CD14-positive monocyte (primary cell): ENCODE measurements around the gene GPS1. TPM values are rescaled to one million over a fixed set of nuclear protein-coding genes. Genes with fewer than 3 reads are reported as not detected.

Source experiments
- DNase-seq, 3 donors: peaks; one replicate each; pipeline ENCODE4 v3.0.0-alpha.2; 2011 to 2022
- H2AFZ ChIP-seq: 2 replicates; pipeline ENCODE4 v1.6.0; 2012; ENCODE audit warnings: mild to moderate bottlenecking, low read depth, low read length, inconsistent platforms; ENCODE audit not compliant: insufficient read depth, poor library complexity, severe bottlenecking
- H3K27ac ChIP-seq, 2 donors: 1 replicate in 1 of 2; 2 replicates in 1 of 2; pipeline ENCODE4 v1.5.1; 2012 to 2013; ENCODE audit warnings: low read length in 2 of 2, control low read depth in 1 of 2, inconsistent platforms in 1 of 2, low read depth in 1 of 2, mild to moderate bottlenecking in 1 of 2
- H3K27me3 ChIP-seq, 2 donors: one replicate each; pipeline versions ENCODE4 v1.6.0 to v1.6.1; 2011 to 2013; ENCODE audit warnings: low read length in 2 of 2; ENCODE audit not compliant: control insufficient read depth in 2 of 2, insufficient read depth in 2 of 2
- H3K36me3 ChIP-seq, 2 donors: replicated peaks in 1 of 2; 1 replicate in 1 of 2; 2 replicates in 1 of 2; pipeline versions ENCODE4 v1.5.1 to v1.6.1; 2012 to 2013; ENCODE audit warnings: low read length in 2 of 2, control low read depth in 1 of 2, inconsistent platforms in 1 of 2, mild to moderate bottlenecking in 1 of 2; ENCODE audit not compliant: insufficient read depth in 2 of 2, control insufficient read depth in 1 of 2
- H3K4me1 ChIP-seq, 2 donors: 1 replicate in 1 of 2; 2 replicates in 1 of 2; pipeline versions ENCODE4 v1.5.1 to v1.6.1; 2012 to 2013; ENCODE audit warnings: low read length in 2 of 2, control low read depth in 1 of 2, inconsistent platforms in 1 of 2, mild to moderate bottlenecking in 1 of 2, moderate library complexity in 1 of 2; ENCODE audit not compliant: insufficient read depth in 2 of 2, control insufficient read depth in 1 of 2
- H3K4me2 ChIP-seq: replicated peaks from 2 replicates; pipeline ENCODE3; 2012; ENCODE audit warnings: low read length, moderate library complexity, mild to moderate bottlenecking; ENCODE audit not compliant: poor library complexity, severe bottlenecking; ENCODE audit errors: extremely low read depth
- H3K4me3 ChIP-seq, 3 experiments: fragments of 200-600 bp in 1 of 3; sonication (generic) in 1 of 3; replicated peaks in 1 of 3; 1 replicate in 2 of 3; 2 replicates in 1 of 3; pipeline ENCODE4 v1.5.1; 2011 to 2013; ENCODE audit warnings: low read length in 3 of 3, mild to moderate bottlenecking in 3 of 3, control low read depth in 2 of 3, low read depth in 2 of 3, inconsistent platforms in 1 of 3, moderate library complexity in 1 of 3
- H3K79me2 ChIP-seq: 2 replicates; pipeline ENCODE4 v1.6.0; 2012; ENCODE audit warnings: mild to moderate bottlenecking, control low read depth, inconsistent platforms, low read length, moderate library complexity; ENCODE audit not compliant: insufficient read depth
- H3K9ac ChIP-seq: 2 replicates; pipeline ENCODE4 v1.6.0; 2017; ENCODE audit warnings: low read length, mild to moderate bottlenecking; ENCODE audit not compliant: insufficient read depth, poor library complexity, severe bottlenecking
- H3K9me3 ChIP-seq, 2 donors: replicated peaks in 1 of 2; 1 replicate in 1 of 2; 2 replicates in 1 of 2; pipeline versions ENCODE4 v1.5.1 to v1.6.1; 2012 to 2013; ENCODE audit warnings: low read length in 2 of 2, control low read depth in 1 of 2; ENCODE audit not compliant: control insufficient read depth in 1 of 2, insufficient read depth in 1 of 2
- H4K20me1 ChIP-seq: 2 replicates; pipeline ENCODE4 v1.6.0; 2012; ENCODE audit warnings: mild to moderate bottlenecking, low read length, control low read depth, moderate library complexity; ENCODE audit not compliant: insufficient read depth
- H3K27ac Mint-ChIP-seq, 7 donors: one replicate each; pipeline ENCODE4 v1.8.0; 2020; ENCODE audit warnings: mild to moderate bottlenecking in 7 of 7, mixed read lengths in 7 of 7, moderate library complexity in 6 of 7, inconsistent platforms in 2 of 7
- H3K27me3 Mint-ChIP-seq, 3 donors: one replicate each; pipeline ENCODE4 v1.8.0; 2021 to 2022; ENCODE audit warnings: low read depth in 3 of 3, mild to moderate bottlenecking in 3 of 3, mixed read lengths in 3 of 3, moderate library complexity in 3 of 3, inconsistent platforms in 1 of 3
- H3K36me3 Mint-ChIP-seq, 2 donors: one replicate each; pipeline ENCODE4 v1.8.0; 2020; ENCODE audit warnings: mixed read lengths in 2 of 2, inconsistent platforms in 1 of 2, mild to moderate bottlenecking in 1 of 2
- H3K4me1 Mint-ChIP-seq: one replicate; pipeline ENCODE4 v1.8.0; 2020; ENCODE audit warnings: mild to moderate bottlenecking, mixed read lengths
- H3K4me3 Mint-ChIP-seq, 2 donors: one replicate each; pipeline ENCODE4 v1.8.0; 2020; ENCODE audit warnings: mild to moderate bottlenecking in 2 of 2, mixed read lengths in 2 of 2, moderate library complexity in 1 of 2
- H3K9me3 Mint-ChIP-seq, 7 donors: one replicate each; pipeline ENCODE4 v1.8.0; 2020 to 2022; ENCODE audit warnings: mixed read lengths in 7 of 7, mild to moderate bottlenecking in 6 of 7, moderate library complexity in 6 of 7, inconsistent platforms in 2 of 7
- CTCF ChIP-seq: fragments of 200-600 bp; IDR thresholded peaks from one replicate; pipeline ENCODE4 v1.8.0; 2022; ENCODE audit warnings: antibody characterized with exemption, mild to moderate bottlenecking
- WGBS: methylation state at CpG from one replicate; pipeline ENCODE4 v1.1.5; 2013; ENCODE audit warnings: missing lambda C conversion rate; ENCODE audit not compliant: insufficient coverage; 5-methylcytosine and 5-hydroxymethylcytosine counted together
- intact Hi-C, 2 donors: fragments of 100-400 bp; cut with micrococcal nuclease; formaldehyde crosslinking; loops; one replicate each; pipeline versions ENCODE4 v1.15.0 to v1.15.1; 2023
- polyA plus RNA-seq, 3 donors: library from polyadenylated mRNA; depleted of rRNA in 1 of 3; unstranded in 2 of 3; stranded (reverse) in 1 of 3; fragments of 300-500 nt in 2 of 3; fragments of >200 nt in 1 of 3; fragmentation: Illumina TruSeq in 2 of 3; gene quantifications; 1 replicate in 2 of 3; 2 replicates in 1 of 3; pipeline ENCODE4 v1.2.3, GENCODE V29; 2012 to 2021

Gene GPS1
- polyA plus RNA-seq, 3 donors: 101 to 130 (median 110) TPM

GRCh38 chr17:82007228-82007494 is 44.5 kb upstream of the GPS1 start:
- peaks cover 2 to 14% of the 10 kb centered on the region in 2 donors for H3K36me3 Mint-ChIP-seq
- peaks cover 9% of the 10 kb centered on the region in 2 donors for H3K36me3 ChIP-seq
- intact Hi-C loops: no loop called here
- no peaks in the 10 kb centered on the region for H3K4me1 Mint-ChIP-seq
- H3K9ac ChIP-seq: no peak overlapping the region
- no peak overlapping the region for H3K4me3 Mint-ChIP-seq
- H4K20me1 ChIP-seq: peaks cover 7% of the 10 kb centered on the region
- no peak overlapping the region for H3K4me3 ChIP-seq
- peaks cover 2 to 4% (median 2%) of the 10 kb centered on the region in 3 donors for H3K27me3 Mint-ChIP-seq
- no peak for TF ChIP-seq CTCF
- no peaks in the 10 kb centered on the region for H3K79me2 ChIP-seq
- 94% methylated on average over 5 of the region's 6 CpGs for WGBS
- no peaks in the 10 kb centered on the region for H3K4me1 ChIP-seq
- no peak overlapping the region for H3K27ac Mint-ChIP-seq
- DNase-seq: no peak
- H3K27ac ChIP-seq: no peak overlapping the region
- no peaks in the 10 kb centered on the region for H3K9me3 Mint-ChIP-seq
- no peaks in the 10 kb centered on the region for H3K9me3 ChIP-seq
- H3K4me2 ChIP-seq: no peak overlapping the region
- H3K27me3 ChIP-seq: no peaks in the 10 kb centered on the region
- H2AFZ ChIP-seq: no peak overlapping the region

GRCh38 chr17:82007495-82008257 is 44.0 kb upstream of the GPS1 start:
- Histone ChIP-seq H3K4me3 (no peak overlapping the region), H4K20me1 (peaks cover 7% of the 10 kb centered on the region), H3K27me3 (no peaks in the 10 kb centered on the region), H3K36me3 (peaks cover 9 to 11% of the 10 kb centered on the region in 2 donors), H3K9me3 (no peaks in the 10 kb centered on the region), H3K27ac (no peak overlapping the region), H3K9ac (no peak overlapping the region), H2AFZ (no peak overlapping the region), H3K4me2 (no peak overlapping the region), H3K79me2 (no peaks in the 10 kb centered on the region), H3K4me1 (no peaks in the 10 kb centered on the region)
- no peak for DNase-seq
- 90% methylated on average over 30 of the region's 30 CpGs for WGBS
- Mint-ChIP-seq H3K27me3 (peaks cover 2 to 4% (median 2%) of the 10 kb centered on the region in 3 donors), H3K9me3 (no peaks in the 10 kb centered on the region), H3K36me3 (peaks cover 2 to 14% of the 10 kb centered on the region in 2 donors), H3K4me3 (no peak overlapping the region), H3K27ac (no peak overlapping the region), H3K4me1 (no peaks in the 10 kb centered on the region)
- no peak for TF ChIP-seq CTCF
- intact Hi-C loops: no loop called here
